DMS153 (cell line): ENCODE measurements around the gene IPO11.

Experiments used
- DNase-seq: peaks from one replicate; lab custom pipeline; 2025; lab: John Stamatoyannopoulos, UW

The IPO11 gene

DNA sequence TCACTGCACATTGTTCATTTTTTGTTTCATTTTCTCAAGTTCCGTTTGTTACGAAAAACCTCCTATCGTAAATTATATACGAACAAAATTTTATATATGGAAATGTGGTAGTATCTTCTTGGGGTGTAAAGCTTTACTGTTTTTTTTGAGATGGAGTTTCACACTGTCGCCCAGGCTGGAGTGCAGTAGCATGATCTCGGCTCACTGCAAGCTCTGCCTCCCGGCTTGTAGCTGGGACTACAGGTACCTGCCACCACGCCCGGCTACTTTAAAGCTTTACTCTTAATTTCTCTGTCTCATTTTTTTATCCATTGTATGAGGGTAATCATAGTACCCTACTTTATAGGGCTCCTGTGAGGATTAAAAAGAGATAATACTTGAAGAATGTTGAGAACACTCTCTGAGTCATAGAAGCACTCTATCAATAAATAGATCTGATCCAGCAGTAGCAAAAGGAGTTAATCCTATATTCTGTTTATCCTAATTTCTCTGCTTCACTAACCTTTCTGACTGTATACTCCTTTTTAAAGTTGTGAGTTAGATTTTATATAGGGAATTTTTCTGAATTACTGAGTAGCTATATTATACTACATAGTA is 160.5 kb downstream of the IPO11 start:
- no peak for DNase-seq

DNA sequence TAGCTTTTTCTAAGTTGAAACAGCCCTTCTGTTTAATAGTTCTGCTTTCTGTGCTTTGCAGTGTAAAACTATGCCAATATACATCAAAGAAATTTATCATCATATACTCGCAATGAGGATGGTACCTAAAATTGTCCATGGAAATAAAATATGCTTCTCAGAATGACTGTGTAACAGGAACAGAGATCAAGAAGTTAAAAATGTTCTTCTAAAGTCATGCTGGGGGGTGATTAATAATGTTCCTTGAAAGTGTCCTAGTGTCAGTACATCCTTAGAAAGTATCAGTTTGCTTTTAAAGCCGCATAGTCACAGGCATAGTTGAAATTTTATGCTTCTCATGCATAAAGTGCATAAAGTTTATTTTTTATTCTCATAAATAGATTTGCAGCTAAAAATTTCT is 162.0 kb downstream of the IPO11 start:
- no peak for DNase-seq

DNA sequence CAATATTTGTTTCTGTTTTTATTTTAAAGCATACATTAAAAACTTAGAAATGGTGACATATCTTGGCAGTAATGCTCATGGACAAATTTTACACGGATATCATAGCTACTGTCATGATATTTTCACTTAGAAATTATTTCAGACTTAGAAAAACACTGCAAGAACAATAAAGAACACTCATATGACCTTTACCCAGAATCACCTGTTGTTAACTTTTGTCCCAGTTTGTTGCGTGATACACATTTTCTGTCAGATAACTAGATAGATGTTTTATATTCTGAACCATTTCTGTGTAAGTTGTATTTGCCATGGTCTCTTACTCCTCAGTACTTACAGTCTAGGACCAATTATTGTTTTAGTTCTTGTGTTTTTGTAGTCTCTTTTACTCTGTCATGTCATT is 162.5 kb downstream of the IPO11 start:
- DNase-seq: no peak

- no peak for DNase-seq
These were observed 162.9 kb downstream of the IPO11 start for GRCh38 chr5:62575489-62575888.

GRCh38 chr5:62576570-62577170 is 164.1 kb downstream of the IPO11 start:
- no peak for DNase-seq

- no peak for DNase-seq
These were observed 164.9 kb downstream of the IPO11 start for GRCh38 chr5:62577488-62577887.

DNA sequence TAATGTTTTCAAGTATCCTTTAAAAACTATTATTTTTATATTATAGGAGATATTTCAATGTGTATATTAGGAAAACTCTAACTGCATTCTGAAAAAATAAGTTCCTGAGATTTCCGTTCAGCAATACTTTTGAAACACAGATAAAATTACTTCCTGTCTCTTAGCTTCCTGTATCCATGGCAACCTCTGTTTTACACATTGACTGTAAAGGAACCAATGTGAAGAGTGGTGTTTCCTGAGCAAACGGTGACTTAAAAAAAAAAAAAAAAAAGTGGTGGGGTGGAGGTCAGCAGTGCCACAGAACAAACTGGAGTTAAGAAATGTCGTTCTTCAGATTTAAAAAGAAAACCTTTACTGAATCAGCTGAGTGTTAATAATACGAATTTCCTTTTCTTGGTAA is 166.0 kb downstream of the IPO11 start, which contains the start of gene LRRC70:
TSS of gene LRRC70 (plus strand) at position 280 of the 400 bp plus-strand sequence. CDS start 620 bp downstream, outside the sequence.
- no peak for DNase-seq

GRCh38 chr5:62579761-62580160 is 167.2 kb downstream of the IPO11 start:
- no peak for DNase-seq

DNA sequence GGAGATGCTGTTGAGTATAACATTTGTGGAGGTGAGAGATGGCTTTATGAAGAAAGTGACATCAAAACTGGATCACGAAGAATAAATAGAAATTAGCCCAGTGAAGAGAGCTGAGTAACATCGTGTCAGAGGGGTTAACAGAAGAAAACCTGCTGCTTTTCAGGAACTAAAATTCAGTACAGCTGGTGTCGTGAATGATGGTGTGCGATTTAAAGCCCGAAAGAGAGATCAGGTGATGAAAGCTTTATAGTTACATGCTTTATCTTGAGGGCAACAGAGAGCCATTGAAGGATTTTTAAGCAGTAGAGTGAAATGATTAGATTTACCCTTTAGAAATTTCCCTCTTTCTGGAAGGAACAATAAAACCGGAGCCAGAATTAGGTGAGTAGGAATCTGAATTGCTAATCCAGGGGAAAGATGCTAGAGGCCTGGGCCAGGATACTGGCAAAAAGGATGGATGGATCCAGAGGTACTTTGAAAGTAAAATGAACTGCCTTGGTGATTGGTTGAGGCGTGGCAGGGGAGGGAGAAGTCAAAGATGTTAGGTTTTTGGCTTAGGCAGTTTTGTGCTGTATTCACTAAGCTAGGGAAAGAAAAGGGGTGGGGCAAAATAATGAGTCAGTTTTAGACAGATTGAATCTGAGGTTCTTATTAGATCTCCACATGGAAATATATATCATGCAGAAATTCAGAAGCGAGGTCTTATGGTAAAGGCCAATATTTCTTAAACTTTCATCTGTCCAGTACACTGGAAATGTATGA is 169.5 kb downstream of the IPO11 start:
- no peak for DNase-seq

DNA sequence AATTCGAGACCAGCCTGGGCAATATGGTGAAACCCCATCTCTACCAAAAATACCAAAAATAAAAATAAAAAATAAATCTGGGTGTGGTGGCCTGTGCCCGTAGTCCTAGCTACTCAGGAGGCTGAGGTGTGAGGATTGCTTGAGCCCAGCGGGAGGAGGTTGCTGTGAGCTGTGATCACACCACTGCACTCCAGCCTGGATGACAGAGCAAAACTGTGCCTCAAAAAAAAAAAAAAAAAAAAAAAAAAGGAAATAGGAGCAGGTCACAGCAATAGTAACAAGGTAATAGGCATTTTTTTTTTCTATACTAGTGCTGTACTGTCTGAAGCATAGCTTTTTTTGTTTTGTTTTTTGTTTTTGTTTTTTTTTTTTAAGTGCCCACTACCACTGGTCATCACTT is 171.8 kb downstream of the IPO11 start:
- no peak for DNase-seq

GRCh38 chr5:62585306-62585705 is 172.7 kb downstream of the IPO11 start:
- DNase-seq: no peak

DNA sequence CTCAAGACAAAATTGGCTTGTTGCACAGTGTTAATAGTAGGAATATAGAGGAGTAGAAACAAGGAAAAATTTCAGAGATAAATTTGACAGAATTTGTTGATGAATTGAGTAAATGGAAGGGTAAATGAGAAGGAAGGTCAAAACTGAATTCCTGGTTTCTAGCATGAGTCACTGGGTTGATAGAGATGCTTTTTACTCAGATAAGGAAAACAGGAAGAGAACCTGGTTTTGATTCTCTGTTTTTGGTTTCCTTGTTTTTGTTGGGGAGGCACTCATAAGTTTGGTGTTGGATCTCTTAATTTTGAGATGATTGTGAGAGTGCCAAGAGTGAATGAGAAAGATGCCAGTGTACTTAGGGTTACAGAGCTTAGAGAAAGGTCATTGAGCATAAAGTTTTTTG is 173.2 kb downstream of the IPO11 start:
- DNase-seq: no peak

GRCh38 chr5:62587737-62588136 is 175.2 kb downstream of the IPO11 start:
- DNase-seq: no peak

DNA sequence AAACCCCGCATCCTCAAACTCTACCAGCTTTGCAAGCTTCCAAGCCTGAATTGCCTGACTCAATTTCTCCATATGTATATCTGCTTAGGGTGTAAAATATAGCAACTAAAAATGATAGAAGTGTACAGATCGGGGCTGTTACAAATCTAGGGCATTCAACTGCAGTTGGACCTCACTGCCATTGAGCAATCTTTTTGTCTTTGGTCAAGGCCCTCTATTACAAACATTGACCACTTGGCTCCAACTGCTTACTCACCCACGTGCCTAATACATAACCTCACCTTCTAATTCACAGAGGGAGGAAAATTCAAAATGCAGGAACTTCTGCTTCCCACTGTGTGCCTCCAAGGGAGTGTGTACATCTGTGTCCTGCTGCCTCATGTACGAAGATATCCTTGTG is 176.1 kb downstream of the IPO11 start:
- no peak for DNase-seq

GRCh38 chr5:62589504-62589903 is 176.9 kb downstream of the IPO11 start:
- no peak for DNase-seq

- no peak for DNase-seq
These were observed 177.8 kb downstream of the IPO11 start for GRCh38 chr5:62590387-62590786.

GRCh38 chr5:62592558-62592957 is 180.0 kb downstream of the IPO11 start:
- no peak for DNase-seq

GRCh38 chr5:62593331-62593730 is 180.8 kb downstream of the IPO11 start:
- no peak for DNase-seq

- DNase-seq: no peak
These were observed 181.9 kb downstream of the IPO11 start for GRCh38 chr5:62594364-62594984.

DNA sequence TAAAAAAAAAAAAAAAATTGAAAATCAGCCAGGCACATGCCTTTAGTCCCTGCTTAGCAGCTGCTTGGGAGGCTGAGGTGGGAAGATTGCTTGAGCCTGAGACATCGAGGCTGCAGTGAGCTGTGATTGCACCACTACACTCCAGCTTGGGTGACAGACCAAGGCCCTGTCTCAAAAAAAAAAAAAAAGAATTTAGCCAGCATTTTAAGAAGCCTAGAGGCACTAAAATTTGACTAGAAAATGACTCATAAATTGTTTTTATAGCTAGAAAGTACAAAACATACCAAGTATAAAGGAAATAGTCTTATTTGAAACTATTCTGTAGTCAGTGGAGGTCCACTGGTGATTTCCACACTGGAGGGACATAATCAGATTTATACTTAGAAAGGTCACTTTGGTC is 183.5 kb downstream of the IPO11 start:
- no peak for DNase-seq

DNA sequence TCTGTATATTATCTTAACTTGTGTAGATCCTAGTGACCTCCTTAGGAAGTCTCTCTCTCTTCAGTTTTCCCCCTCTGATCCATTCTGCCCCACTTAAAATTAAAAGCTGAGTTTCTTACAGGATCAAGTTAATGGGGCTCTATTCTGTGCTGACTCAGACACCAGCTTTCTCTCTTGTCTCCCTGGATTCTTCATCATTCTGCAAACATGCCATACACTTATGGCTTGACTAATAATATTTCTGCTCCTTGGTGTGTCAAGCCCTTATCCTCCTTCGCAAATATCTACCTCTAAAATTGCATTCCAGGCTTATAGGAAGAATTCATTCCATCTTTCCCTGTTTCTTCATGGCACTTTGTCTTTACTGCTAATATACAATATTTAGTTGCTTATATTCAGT is 184.1 kb downstream of the IPO11 start:
- no peak for DNase-seq

GRCh38 chr5:62597314-62597713 is 184.8 kb downstream of the IPO11 start:
- DNase-seq: no peak
